MM.1S (cell line): ENCODE measurements around the gene RAB11FIP2.
A peak's percentile ranks its signal among the peaks of the same experiment; 100 is the strongest.

Experiments
- DNase-seq: peaks from one replicate; pipeline ENCODE4 v3.0.0-alpha.2; 2015
- H2AFZ ChIP-seq: fragments of 300-600 bp; sonication (generic); 2 replicates; pipeline ENCODE4 v1.6.0; 2016; ENCODE audit warnings: antibody characterized with exemption, low read length
- H3F3A ChIP-seq: fragments of 300-600 bp; sonication (generic); 2 replicates; pipeline ENCODE4 v1.6.1; 2016; ENCODE audit warnings: mild to moderate bottlenecking, antibody characterized with exemption, low read length, moderate library complexity, mixed read lengths; ENCODE audit not compliant: insufficient read depth
- H3K27ac ChIP-seq: fragments of 300-600 bp; sonication (generic); 2 replicates; pipeline ENCODE4 v1.5.1; 2016; ENCODE audit warnings: mild to moderate bottlenecking, low read length
- H3K27me3 ChIP-seq: fragments of 300-600 bp; sonication (generic); replicated peaks from 2 replicates; pipeline ENCODE4 v1.6.0; 2016; ENCODE audit warnings: low read length; ENCODE audit not compliant: insufficient read depth
- H3K36me3 ChIP-seq: fragments of 300-600 bp; sonication (generic); replicated peaks from 2 replicates; pipeline ENCODE4 v1.6.1; 2016; ENCODE audit warnings: mild to moderate bottlenecking, low read length, mixed read lengths; ENCODE audit not compliant: insufficient read depth
- H3K4me1 ChIP-seq: fragments of 300-600 bp; sonication (generic); 2 replicates; pipeline ENCODE4 v1.6.1; 2016; ENCODE audit warnings: low read length, mixed read lengths
- H3K4me2 ChIP-seq: fragments of 300-600 bp; sonication (generic); 2 replicates; pipeline ENCODE4 v1.6.0; 2016; ENCODE audit warnings: low read depth, low read length
- H3K4me3 ChIP-seq: fragments of 300-600 bp; sonication (generic); 2 replicates; pipeline ENCODE4 v1.5.1; 2016; ENCODE audit warnings: low read length, mixed read lengths
- H3K79me2 ChIP-seq: fragments of 300-600 bp; sonication (generic); 2 replicates; pipeline ENCODE4 v1.6.1; 2016; ENCODE audit warnings: mixed run types, low read length, mixed read lengths
- H3K9ac ChIP-seq: fragments of 300-600 bp; sonication (generic); 2 replicates; pipeline ENCODE4 v1.6.1; 2016; ENCODE audit warnings: low read length, mixed read lengths
- H3K9me2 ChIP-seq: fragments of 300-600 bp; sonication (generic); replicated peaks from 2 replicates; pipeline ENCODE4 v1.6.1; 2016; ENCODE audit warnings: mild to moderate bottlenecking, low read length, mixed read lengths; ENCODE audit not compliant: insufficient read depth
- H3K9me3 ChIP-seq: fragments of 300-600 bp; sonication (generic); replicated peaks from 2 replicates; pipeline ENCODE4 v1.6.1; 2016; ENCODE audit warnings: mild to moderate bottlenecking, low read length, mixed read lengths; ENCODE audit not compliant: insufficient read depth
- H4K20me1 ChIP-seq: fragments of 300-600 bp; sonication (generic); 2 replicates; pipeline ENCODE4 v1.6.1; 2016; ENCODE audit warnings: mild to moderate bottlenecking, low read length, moderate library complexity, mixed read lengths; ENCODE audit not compliant: insufficient read depth
- EZH2 ChIP-seq: fragments of 300-600 bp; sonication (generic); optimal IDR thresholded peaks from 2 replicates; pipeline ENCODE3; 2017; ENCODE audit warnings: low read depth, mild to moderate bottlenecking, antibody characterized with exemption, low read length, mixed read lengths
- EZH2phosphoT487 ChIP-seq: fragments of 300-600 bp; sonication (generic); IDR thresholded peaks from 2 replicates; pipeline ENCODE4 v1.6.1; 2018; ENCODE audit warnings: antibody characterized with exemption, low read length
- TF ChIP-seq, protein P1 (sequence below): fragments of 300-600 bp; sonication (generic); IDR thresholded peaks from 2 replicates; pipeline ENCODE4 v1.5.1; 2016; ENCODE audit warnings: antibody characterized with exemption, low read length, mixed read lengths

The RAB11FIP2 gene

DNA sequence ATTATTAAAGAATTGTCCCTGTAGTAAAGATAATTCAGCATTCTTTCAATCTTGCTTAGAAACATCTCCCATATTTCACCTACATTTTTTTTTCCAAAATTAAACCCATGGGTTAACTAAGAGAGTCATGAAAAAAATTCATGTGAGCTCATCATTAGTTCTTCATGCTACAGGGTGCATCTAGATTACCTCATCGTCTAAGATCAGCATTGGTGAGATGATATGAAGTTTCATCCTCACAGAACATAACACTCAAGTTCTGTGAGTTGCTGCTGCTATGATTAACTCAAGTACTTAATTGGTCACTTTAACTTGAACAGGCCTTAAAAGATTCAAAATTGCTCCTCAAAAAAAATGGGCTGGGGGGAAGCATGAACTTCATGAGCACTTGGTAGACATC lies 50.0 kb downstream of the RAB11FIP2 start:
- H3K4me3 ChIP-seq: no peak overlapping the region
- no peak overlapping the region for H2AFZ ChIP-seq
- peaks cover 18% of the 10 kb centered on the region for H3K4me1 ChIP-seq
- DNase-seq: no peak
- no peaks in the 10 kb centered on the region for H4K20me1 ChIP-seq
- peaks cover 19% of the 10 kb centered on the region for H3F3A ChIP-seq
- TF ChIP-seq EZH2 (no peak), EZH2phosphoT487 (no peak)
- TF ChIP-seq, protein P1, sequence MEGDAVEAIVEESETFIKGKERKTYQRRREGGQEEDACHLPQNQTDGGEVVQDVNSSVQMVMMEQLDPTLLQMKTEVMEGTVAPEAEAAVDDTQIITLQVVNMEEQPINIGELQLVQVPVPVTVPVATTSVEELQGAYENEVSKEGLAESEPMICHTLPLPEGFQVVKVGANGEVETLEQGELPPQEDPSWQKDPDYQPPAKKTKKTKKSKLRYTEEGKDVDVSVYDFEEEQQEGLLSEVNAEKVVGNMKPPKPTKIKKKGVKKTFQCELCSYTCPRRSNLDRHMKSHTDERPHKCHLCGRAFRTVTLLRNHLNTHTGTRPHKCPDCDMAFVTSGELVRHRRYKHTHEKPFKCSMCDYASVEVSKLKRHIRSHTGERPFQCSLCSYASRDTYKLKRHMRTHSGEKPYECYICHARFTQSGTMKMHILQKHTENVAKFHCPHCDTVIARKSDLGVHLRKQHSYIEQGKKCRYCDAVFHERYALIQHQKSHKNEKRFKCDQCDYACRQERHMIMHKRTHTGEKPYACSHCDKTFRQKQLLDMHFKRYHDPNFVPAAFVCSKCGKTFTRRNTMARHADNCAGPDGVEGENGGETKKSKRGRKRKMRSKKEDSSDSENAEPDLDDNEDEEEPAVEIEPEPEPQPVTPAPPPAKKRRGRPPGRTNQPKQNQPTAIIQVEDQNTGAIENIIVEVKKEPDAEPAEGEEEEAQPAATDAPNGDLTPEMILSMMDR: no peak
- no peaks in the 10 kb centered on the region for H3K9me2 ChIP-seq
- H3K36me3 ChIP-seq: no peaks in the 10 kb centered on the region
- H3K9me3 ChIP-seq: no peaks in the 10 kb centered on the region
- H3K27me3 ChIP-seq: no peaks in the 10 kb centered on the region
- no peaks in the 10 kb centered on the region for H3K79me2 ChIP-seq
- no peak overlapping the region for H3K9ac ChIP-seq
- H3K27ac ChIP-seq: no peak overlapping the region
- no peak overlapping the region for H3K4me2 ChIP-seq

DNA sequence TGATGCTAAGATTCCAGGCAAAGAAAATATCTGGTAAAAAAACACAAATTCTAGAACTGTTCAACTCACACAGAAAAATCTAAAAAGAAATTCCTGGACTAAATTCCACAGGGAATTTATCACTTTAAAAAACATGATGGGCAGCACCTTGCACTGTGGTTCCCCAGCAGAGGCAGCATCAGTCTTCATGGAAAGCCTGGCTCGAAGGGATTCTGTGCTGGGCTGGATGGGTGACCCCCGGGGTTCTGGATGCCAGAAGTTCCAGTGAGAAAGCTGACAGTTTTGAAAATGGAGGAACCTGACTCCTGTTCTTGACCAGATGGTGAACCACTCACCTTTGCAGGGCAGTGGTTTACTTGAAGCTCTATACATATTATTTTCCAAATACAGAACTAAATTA lies 52.0 kb downstream of the RAB11FIP2 start:
- H2AFZ ChIP-seq: no peak overlapping the region
- H3K27ac ChIP-seq: no peak overlapping the region
- no peaks in the 10 kb centered on the region for H3K27me3 ChIP-seq
- no peak overlapping the region for H3K4me2 ChIP-seq
- DNase-seq: no peak
- H3K9ac ChIP-seq: no peak overlapping the region
- H3K79me2 ChIP-seq: no peaks in the 10 kb centered on the region
- H4K20me1 ChIP-seq: no peaks in the 10 kb centered on the region
- H3K4me1 ChIP-seq: peaks cover 18% of the 10 kb centered on the region
- no peak overlapping the region for H3K4me3 ChIP-seq
- peaks cover 19% of the 10 kb centered on the region for H3F3A ChIP-seq
- no peaks in the 10 kb centered on the region for H3K9me2 ChIP-seq
- no peaks in the 10 kb centered on the region for H3K36me3 ChIP-seq
- TF ChIP-seq, protein P1: no peak
- TF ChIP-seq EZH2 (no peak), EZH2phosphoT487 (no peak)
- H3K9me3 ChIP-seq: no peaks in the 10 kb centered on the region

DNA sequence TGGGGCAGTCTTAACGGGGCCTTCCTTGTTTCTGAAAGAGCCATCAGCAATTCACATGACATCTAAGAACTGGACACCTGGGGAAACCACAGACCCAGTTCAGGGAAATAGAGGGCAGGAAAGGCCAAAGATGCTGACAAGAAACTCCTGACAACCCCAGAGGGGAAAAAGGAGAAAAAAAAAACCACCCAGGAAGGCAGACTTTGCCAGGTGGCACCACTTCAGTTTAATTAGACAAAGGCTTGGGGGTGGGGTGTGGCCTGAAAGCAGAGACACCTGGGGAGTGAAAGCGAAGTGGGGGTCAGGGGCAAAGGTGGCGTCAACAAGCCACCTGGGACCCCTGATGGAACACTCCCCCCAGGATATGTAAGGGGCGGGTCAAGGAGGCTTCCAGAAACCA lies 53.6 kb downstream of the RAB11FIP2 start:
- Histone ChIP-seq H3K9me2 (no peaks in the 10 kb centered on the region), H3K4me3 (no peak overlapping the region), H3K36me3 (no peaks in the 10 kb centered on the region), H3K4me1 (peaks cover 18% of the 10 kb centered on the region), H2AFZ (0 out of 2 replicates have a peak overlapping the region, but pooled peaks have one; percentile 8), H3K27ac (peak overlapping the region; percentile 67; the same call in 1 of the 2 replicates), H3K9ac (no peak overlapping the region), H3K4me2 (peak overlapping the region; percentile 51; the same call in 1 of the 2 replicates), H3K9me3 (no peaks in the 10 kb centered on the region), H4K20me1 (no peaks in the 10 kb centered on the region), H3K27me3 (no peaks in the 10 kb centered on the region), H3F3A (peaks cover 19% of the 10 kb centered on the region), H3K79me2 (no peaks in the 10 kb centered on the region)
- no peak for TF ChIP-seq EZH2
- no peak for TF ChIP-seq EZH2phosphoT487
- TF ChIP-seq, protein P1: no peak
- DNase-seq: peak; percentile 71
